Common myeloid progenitor, CD34-positive (primary cell): Measurements from ENCODE around the gene TGFBR2. TPM values are rescaled to one million over a fixed set of nuclear protein-coding genes. Genes with fewer than 3 reads are reported as not detected.

Experiments
- CTCF ChIA-PET: fragments of 350-600 bp; sonication (Branson Sonifier 250); formaldehyde crosslinking; loops from one replicate; lab custom pipeline; 2021; ENCODE audit warnings: antibody characterized with exemption; lab: Charles Lee
- POLR2A ChIA-PET: fragments of 350-600 bp; sonication (Branson Sonifier 250); formaldehyde crosslinking; loops from one replicate; lab custom pipeline; 2021; ENCODE audit warnings: antibody characterized with exemption; lab: Charles Lee
- DNase-seq, 3 donors: peaks; one replicate each; pipeline versions ENCODE4 v3.0.0 to v3.0.0-alpha.2; 2013
- H3K27ac ChIP-seq, 2 experiments: 1 replicate in 1 of 2; 2 replicates in 1 of 2; pipeline ENCODE4 v1.7.0; 2013; ENCODE audit warnings: inconsistent platforms in 2 of 2, low read length in 2 of 2, mild to moderate bottlenecking in 2 of 2, low read depth in 1 of 2, moderate library complexity in 1 of 2; ENCODE audit not compliant: severe bottlenecking in 2 of 2, insufficient read depth in 1 of 2, poor library complexity in 1 of 2
- H3K27me3 ChIP-seq, 5 experiments: replicated peaks in 2 of 5; 1 replicate in 3 of 5; 2 replicates in 2 of 5; pipeline versions ENCODE4 v1.6.1 to v1.7.0; 2013; ENCODE audit warnings: low read length in 4 of 5, mild to moderate bottlenecking in 2 of 5, moderate library complexity in 2 of 5, inconsistent platforms in 1 of 5; ENCODE audit not compliant: insufficient read depth in 5 of 5, control insufficient read depth in 4 of 5
- H3K36me3 ChIP-seq, 4 experiments: 1 replicate in 2 of 4; 2 replicates in 2 of 4; pipeline versions ENCODE4 v1.6.1 to v1.7.0; 2013; ENCODE audit warnings: low read length in 3 of 4, control low read depth in 1 of 4, mild to moderate bottlenecking in 1 of 4; ENCODE audit not compliant: control insufficient read depth in 4 of 4, insufficient read depth in 4 of 4
- H3K4me1 ChIP-seq, 4 experiments: 1 replicate in 3 of 4; 2 replicates in 1 of 4; pipeline versions ENCODE4 v1.6.1 to v1.7.1; 2013; ENCODE audit warnings: low read length in 3 of 4, mild to moderate bottlenecking in 3 of 4, control low read depth in 1 of 4, inconsistent platforms in 1 of 4, moderate library complexity in 1 of 4; ENCODE audit not compliant: control insufficient read depth in 4 of 4, insufficient read depth in 4 of 4; ENCODE audit errors: control extremely low read depth in 1 of 4
- H3K4me3 ChIP-seq, 7 experiments: 1 replicate in 4 of 7; 2 replicates in 3 of 7; pipeline versions ENCODE4 v1.5.1 to v1.7.0; 2013; ENCODE audit warnings: mild to moderate bottlenecking in 7 of 7, low read length in 6 of 7, moderate library complexity in 6 of 7, inconsistent platforms in 2 of 7, low read depth in 2 of 7, control low read depth in 1 of 7; ENCODE audit not compliant: insufficient read depth in 4 of 7, control insufficient read depth in 1 of 7; ENCODE audit errors: extremely low read depth in 1 of 7
- H3K9me3 ChIP-seq, 5 experiments: 1 replicate in 4 of 5; 2 replicates in 1 of 5; pipeline versions ENCODE4 v1.6.1 to v1.7.1; 2013; ENCODE audit warnings: low read length in 4 of 5, mild to moderate bottlenecking in 2 of 5, inconsistent platforms in 1 of 5, low read depth in 1 of 5, moderate library complexity in 1 of 5; ENCODE audit not compliant: control insufficient read depth in 4 of 5, insufficient read depth in 2 of 5; ENCODE audit errors: control extremely low read depth in 1 of 5
- WGBS: methylation state at CpG from one replicate; pipeline ENCODE4 v1.1.5; 2013; ENCODE audit not compliant: insufficient coverage; 5-methylcytosine and 5-hydroxymethylcytosine counted together
- polyA plus RNA-seq: library from polyadenylated mRNA; unstranded; fragments of 120-200 nt; gene quantifications from one replicate; pipeline ENCODE4 v1.2.1, GENCODE V29; 2013

TGFBR2 gene
- polyA plus RNA-seq, result 19.9 TPM

- H3K4me1 ChIP-seq, result peaks cover 43 to 77% (median 58%) of the 10 kb centered on the region in 4 experiments
Observed at GRCh38 chr3:30606301-30607031, at the start of gene TGFBR2. TGFBR2 (plus strand) TSS chr3:30606601; CDS start chr3:30606884, 283 bp downstream.

GRCh38 chr3:30557746-30558303 lies 48.6 kb upstream of the TGFBR2 start:
- no CpG with 5 or more reads among the region's 1 CpG for WGBS
- CTCF ChIA-PET, result no interaction called here
- POLR2A ChIA-PET, result no interaction called here

More at GRCh38 chr3:30606301-30607031, at the start of gene TGFBR2:
- peaks cover 0 to 2% (median 0%) of the 10 kb centered on the region in 4 experiments for H3K36me3 ChIP-seq
- H3K9me3 ChIP-seq, result no peaks in the 10 kb centered on the region
- 0% methylated on average over 32 of the region's 71 CpGs for WGBS
- peak; percentile 92 to 98 (median 96) for DNase-seq
- H3K4me3 ChIP-seq, result peak within 1 kb of the TSS; percentile 77 to 93 (median 88)
- POLR2A ChIA-PET, result interaction anchor here (0.6 to 0.9 kb wide), 3 partner anchors 12 to 82 kb away, joined by 3 to 4 read pairs (median 3); no protein-coding TSS in a partner anchor
- H3K27me3 ChIP-seq, result no peaks in the 10 kb centered on the region
- H3K27ac ChIP-seq, result peak within 1 kb of the TSS; percentile 77 to 90
- CTCF ChIA-PET, result interaction anchor here (0.9 to 1.4 kb wide), 3 partner anchors 22 to 88 kb away, joined by 3 to 6 read pairs (median 4); no protein-coding TSS in a partner anchor

DNA sequence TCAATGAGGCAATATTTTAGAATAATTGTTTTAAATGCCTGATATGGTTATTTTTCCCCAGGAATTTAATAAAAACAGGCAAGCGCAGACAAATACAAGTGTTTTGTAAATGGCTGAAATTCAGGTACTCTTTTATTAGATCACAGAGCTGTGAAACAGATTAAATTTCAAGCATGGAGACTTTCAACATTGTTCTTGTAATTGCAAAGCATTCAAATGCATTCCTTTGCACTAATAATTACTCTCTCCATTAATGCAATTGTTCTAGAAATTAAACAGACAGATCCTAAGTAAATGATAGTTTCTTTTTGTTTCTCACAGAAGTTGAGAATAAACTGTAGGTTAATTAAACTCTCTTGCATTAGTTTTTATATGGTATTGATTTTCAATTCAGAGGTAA lies 42.4 kb upstream of the TGFBR2 start:
- ChIA-PET CTCF (no interaction called here), POLR2A (no interaction called here)
- Histone ChIP-seq H3K27ac (no peak overlapping the region), H3K4me3 (no peak overlapping the region), H3K27me3 (no peaks in the 10 kb centered on the region), H3K36me3 (no peaks in the 10 kb centered on the region), H3K9me3 (no peaks in the 10 kb centered on the region), H3K4me1 (no peaks in the 10 kb centered on the region)
- no peak for DNase-seq
- 100% methylated on average over 1 of the region's 1 CpG for WGBS

More at GRCh38 chr3:30557746-30558303, 48.6 kb upstream of the TGFBR2 start:
- Histone ChIP-seq H3K36me3 (no peaks in the 10 kb centered on the region), H3K27ac (no peak overlapping the region), H3K4me3 (no peak overlapping the region), H3K27me3 (no peaks in the 10 kb centered on the region), H3K4me1 (no peaks in the 10 kb centered on the region), H3K9me3 (no peaks in the 10 kb centered on the region)
- DNase-seq, result no peak

DNA sequence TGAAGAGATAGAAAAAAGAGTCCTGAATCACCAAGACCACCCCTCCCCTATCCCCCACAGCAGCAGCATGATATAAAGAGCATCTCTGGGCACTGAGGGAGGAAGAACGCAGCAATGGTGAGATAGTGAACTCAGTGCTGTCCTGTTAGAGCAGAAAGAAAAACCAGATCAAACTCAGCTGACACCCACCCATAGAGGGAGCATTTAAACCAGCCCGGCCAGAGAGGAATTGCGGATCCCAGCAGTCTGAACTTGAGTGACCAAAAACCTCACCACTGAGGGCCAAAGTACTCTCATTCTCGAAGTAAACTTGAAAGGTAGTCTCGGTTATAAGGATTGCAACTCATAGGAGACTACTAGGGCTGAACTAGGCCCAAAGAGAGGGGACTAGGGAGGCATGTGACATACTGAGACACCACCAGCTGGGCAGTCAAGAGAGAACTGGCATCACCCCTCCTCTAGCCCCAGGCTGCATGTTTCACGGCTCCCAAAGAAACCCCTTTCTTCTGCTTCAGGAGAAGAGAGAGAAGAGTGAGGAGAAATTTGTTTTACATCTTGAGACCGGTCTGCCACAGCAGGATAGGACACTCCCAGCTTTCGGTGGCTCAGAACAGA lies 39.2 kb upstream of the TGFBR2 start:
- WGBS, result 100% methylated on average over 6 of the region's 8 CpGs
- H3K4me1 ChIP-seq, result no peaks in the 10 kb centered on the region
- no peaks in the 10 kb centered on the region for H3K27me3 ChIP-seq
- no peak overlapping the region for H3K4me3 ChIP-seq
- ChIA-PET CTCF (interaction anchor here (1.4 kb wide), 1 partner anchor 25 kb away, joined by 3 read pairs; no protein-coding TSS in a partner anchor), POLR2A (no interaction called here)
- no peaks in the 10 kb centered on the region for H3K9me3 ChIP-seq
- H3K36me3 ChIP-seq, result no peaks in the 10 kb centered on the region
- no peak overlapping the region for H3K27ac ChIP-seq
- DNase-seq, result no peak

DNA sequence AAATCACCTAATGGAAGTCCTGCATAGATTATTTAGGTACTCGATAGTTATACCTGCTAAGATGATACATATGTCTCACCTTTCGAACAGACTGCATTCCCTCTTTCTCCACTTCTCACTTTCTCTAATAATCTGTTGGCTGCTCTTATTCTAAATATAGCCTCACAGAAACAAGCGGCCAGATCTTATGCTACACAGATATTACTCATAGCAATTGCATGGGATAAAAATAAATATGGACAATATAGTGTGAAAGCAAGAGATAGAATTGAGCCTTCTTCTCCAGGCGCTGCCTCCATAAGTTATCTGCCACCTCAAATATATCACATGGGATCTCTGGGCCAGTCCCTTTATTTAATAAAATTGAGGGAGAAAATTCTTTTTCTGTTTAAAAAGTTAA lies 29.5 kb upstream of the TGFBR2 start:
- WGBS, result 100% methylated on average over 1 of the region's 4 CpGs
- no peak overlapping the region for H3K27ac ChIP-seq
- no peak for DNase-seq
- no peak overlapping the region for H3K4me3 ChIP-seq
- no peaks in the 10 kb centered on the region for H3K36me3 ChIP-seq
- H3K4me1 ChIP-seq, result peaks cover 0 to 12% (median 0%) of the 10 kb centered on the region in 4 experiments
- no peaks in the 10 kb centered on the region for H3K9me3 ChIP-seq
- POLR2A ChIA-PET, result no interaction called here
- H3K27me3 ChIP-seq, result no peaks in the 10 kb centered on the region
- CTCF ChIA-PET, result interaction anchor here (0.6 kb wide), 1 partner anchor 151 kb away, joined by 3 read pairs; no protein-coding TSS in a partner anchor

DNA sequence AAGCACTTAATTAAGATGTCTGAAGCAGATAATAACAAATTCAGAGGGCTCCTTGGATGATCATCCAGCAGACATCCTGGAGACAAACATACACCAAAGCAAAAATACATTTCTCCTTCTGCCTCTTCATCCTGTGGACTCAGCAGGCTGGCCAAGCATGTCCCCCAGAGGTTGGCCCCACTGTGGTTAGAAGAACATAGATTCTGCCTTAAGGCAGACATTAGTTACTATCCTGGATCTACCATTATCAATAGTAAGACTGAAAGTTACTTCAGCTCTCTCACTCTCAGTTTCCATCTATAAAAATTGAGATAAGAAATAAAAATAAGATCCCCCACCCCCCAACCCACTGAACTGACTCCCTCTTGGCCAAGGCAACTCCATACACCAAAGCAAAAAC lies 28.6 kb upstream of the TGFBR2 start:
- H3K4me3 ChIP-seq, result no peak overlapping the region
- CTCF ChIA-PET, result no interaction called here
- no peaks in the 10 kb centered on the region for H3K36me3 ChIP-seq
- no peaks in the 10 kb centered on the region for H3K27me3 ChIP-seq
- peaks cover 0 to 12% (median 0%) of the 10 kb centered on the region in 4 experiments for H3K4me1 ChIP-seq
- POLR2A ChIA-PET, result no interaction called here
- no peak for DNase-seq
- no peak overlapping the region for H3K27ac ChIP-seq
- no peaks in the 10 kb centered on the region for H3K9me3 ChIP-seq

GRCh38 chr3:30578479-30578878 lies 27.9 kb upstream of the TGFBR2 start:
- ChIA-PET POLR2A (no interaction called here), CTCF (no interaction called here)
- WGBS, result 100% methylated on average over 3 of the region's 4 CpGs
- Histone ChIP-seq H3K36me3 (no peaks in the 10 kb centered on the region), H3K27me3 (no peaks in the 10 kb centered on the region), H3K9me3 (no peaks in the 10 kb centered on the region), H3K4me3 (no peak overlapping the region), H3K4me1 (peaks cover 0 to 12% (median 0%) of the 10 kb centered on the region in 4 experiments), H3K27ac (no peak overlapping the region)
- DNase-seq, result peak in 1 of 3 donors; percentile 10
